Left lobe of liver (tissue), 1 donor: Measurements from ENCODE around the gene SLC1A7. TPM values are rescaled to one million over a fixed set of nuclear protein-coding genes. Genes with fewer than 3 reads are reported as not detected.

Source experiments
- total RNA-seq: library from RNA; stranded (reverse); gene quantifications from one replicate; pipeline ENCODE4 v1.2.1, GENCODE V29; 2021
- donor health status: DM: no; HTN: yes; CAD: no.

Gene SLC1A7
- total RNA-seq, 1 donor from 2014 or later = 0.35 TPM

Other genes with a start within 250 kb of the SLC1A7 start
- 966 TPM for gene ECHDC2, start 220.9 kb downstream of the SLC1A7 start, total RNA-seq
- gene SCP2, start 215.4 kb downstream of the SLC1A7 start, total RNA-seq = 796 TPM
- gene PODN, start 80.4 kb downstream of the SLC1A7 start, total RNA-seq = 3.0 TPM
- 96.0 TPM for gene CPT2, start 54.2 kb upstream of the SLC1A7 start, total RNA-seq
- 27.7 TPM for gene CZIB, start 78.0 kb upstream of the SLC1A7 start, total RNA-seq
- gene MAGOH, start 95.9 kb upstream of the SLC1A7 start, total RNA-seq = 15.3 TPM
- 0.33 TPM for gene LRP8, start 185.4 kb upstream of the SLC1A7 start, total RNA-seq